ENCODE results near the gene PAIP2B. TPM values are rescaled to one million over a fixed set of nuclear protein-coding genes. Genes with fewer than 3 reads are reported as not detected.

PAIP2B gene
- total RNA-seq, 1 experiment from 2014 or later: 1.4 TPM

DNA sequence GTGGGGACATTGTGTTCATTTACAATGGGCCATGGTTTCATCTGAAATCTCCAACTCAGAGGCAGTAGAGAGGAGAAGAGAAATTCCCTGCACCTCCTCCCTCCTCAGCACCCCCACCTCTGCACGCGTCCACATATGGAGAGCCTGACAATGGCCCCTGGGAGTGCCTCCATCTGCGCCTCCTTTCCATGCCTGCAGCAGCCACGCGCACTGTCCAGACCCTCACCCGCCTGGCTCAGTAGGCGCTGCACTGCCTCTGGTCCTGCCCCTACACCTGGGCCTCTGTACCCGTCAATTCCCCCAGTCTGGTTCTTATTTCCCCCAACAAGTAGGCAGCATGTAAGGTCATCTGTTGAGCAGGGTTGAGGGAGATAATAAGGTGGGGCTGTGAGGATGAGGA is 72.6 kb downstream of the PAIP2B start:
- TF ChIP-seq, protein P1, sequence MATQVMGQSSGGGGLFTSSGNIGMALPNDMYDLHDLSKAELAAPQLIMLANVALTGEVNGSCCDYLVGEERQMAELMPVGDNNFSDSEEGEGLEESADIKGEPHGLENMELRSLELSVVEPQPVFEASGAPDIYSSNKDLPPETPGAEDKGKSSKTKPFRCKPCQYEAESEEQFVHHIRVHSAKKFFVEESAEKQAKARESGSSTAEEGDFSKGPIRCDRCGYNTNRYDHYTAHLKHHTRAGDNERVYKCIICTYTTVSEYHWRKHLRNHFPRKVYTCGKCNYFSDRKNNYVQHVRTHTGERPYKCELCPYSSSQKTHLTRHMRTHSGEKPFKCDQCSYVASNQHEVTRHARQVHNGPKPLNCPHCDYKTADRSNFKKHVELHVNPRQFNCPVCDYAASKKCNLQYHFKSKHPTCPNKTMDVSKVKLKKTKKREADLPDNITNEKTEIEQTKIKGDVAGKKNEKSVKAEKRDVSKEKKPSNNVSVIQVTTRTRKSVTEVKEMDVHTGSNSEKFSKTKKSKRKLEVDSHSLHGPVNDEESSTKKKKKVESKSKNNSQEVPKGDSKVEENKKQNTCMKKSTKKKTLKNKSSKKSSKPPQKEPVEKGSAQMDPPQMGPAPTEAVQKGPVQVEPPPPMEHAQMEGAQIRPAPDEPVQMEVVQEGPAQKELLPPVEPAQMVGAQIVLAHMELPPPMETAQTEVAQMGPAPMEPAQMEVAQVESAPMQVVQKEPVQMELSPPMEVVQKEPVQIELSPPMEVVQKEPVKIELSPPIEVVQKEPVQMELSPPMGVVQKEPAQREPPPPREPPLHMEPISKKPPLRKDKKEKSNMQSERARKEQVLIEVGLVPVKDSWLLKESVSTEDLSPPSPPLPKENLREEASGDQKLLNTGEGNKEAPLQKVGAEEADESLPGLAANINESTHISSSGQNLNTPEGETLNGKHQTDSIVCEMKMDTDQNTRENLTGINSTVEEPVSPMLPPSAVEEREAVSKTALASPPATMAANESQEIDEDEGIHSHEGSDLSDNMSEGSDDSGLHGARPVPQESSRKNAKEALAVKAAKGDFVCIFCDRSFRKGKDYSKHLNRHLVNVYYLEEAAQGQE (IDR thresholded peaks at IDR 0.05; ENCODE audit: insufficient read depth in 1 of 2, low read depth in 2 of 2, low read length in 1 of 2): no peak
- TF ChIP-seq, protein P2, sequence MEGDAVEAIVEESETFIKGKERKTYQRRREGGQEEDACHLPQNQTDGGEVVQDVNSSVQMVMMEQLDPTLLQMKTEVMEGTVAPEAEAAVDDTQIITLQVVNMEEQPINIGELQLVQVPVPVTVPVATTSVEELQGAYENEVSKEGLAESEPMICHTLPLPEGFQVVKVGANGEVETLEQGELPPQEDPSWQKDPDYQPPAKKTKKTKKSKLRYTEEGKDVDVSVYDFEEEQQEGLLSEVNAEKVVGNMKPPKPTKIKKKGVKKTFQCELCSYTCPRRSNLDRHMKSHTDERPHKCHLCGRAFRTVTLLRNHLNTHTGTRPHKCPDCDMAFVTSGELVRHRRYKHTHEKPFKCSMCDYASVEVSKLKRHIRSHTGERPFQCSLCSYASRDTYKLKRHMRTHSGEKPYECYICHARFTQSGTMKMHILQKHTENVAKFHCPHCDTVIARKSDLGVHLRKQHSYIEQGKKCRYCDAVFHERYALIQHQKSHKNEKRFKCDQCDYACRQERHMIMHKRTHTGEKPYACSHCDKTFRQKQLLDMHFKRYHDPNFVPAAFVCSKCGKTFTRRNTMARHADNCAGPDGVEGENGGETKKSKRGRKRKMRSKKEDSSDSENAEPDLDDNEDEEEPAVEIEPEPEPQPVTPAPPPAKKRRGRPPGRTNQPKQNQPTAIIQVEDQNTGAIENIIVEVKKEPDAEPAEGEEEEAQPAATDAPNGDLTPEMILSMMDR (IDR thresholded peaks at IDR 0.05): no peak
- TF ChIP-seq POLR2AphosphoS5 (IDR thresholded peaks at IDR 0.05; ENCODE audit: low read depth, low read length): no peak
- TF ChIP-seq SIN3A (IDR thresholded peaks at IDR 0.05; ENCODE audit: borderline replicate concordance, insufficient read depth, low read depth, low read length): no peak
- no peak for TF ChIP-seq TCF7L2 (IDR thresholded peaks at IDR 0.05; ENCODE audit: low read depth, low read length)
- H3K9me3 ChIP-seq (ENCODE audit: control insufficient read depth, insufficient read depth, low read depth, low read length): no peaks in the 10 kb centered on the region
- in situ Hi-C loops (cut with HindIII; ENCODE audit: low pct_unique_long_range_greater_than_20kb, low sequenced_read_pairs): no loop called here
- peaks cover 2% of the 10 kb centered on the region; the same call in 1 of the 2 replicates for H3K27me3 ChIP-seq (ENCODE audit: control insufficient read depth, insufficient read depth, low read length)
- CTCF ChIA-PET: no interaction called here
- DNase-seq (ENCODE audit: low read depth, low spot score) (no peak), ATAC-seq (no peak)
- BruUV-seq (replicated peaks): no TSS peak
- H3K4me3 ChIP-seq (ENCODE audit: low read depth in 2 of 2, low read length in 2 of 2): no peak overlapping the region
- POLR2A ChIA-PET: no interaction called here
- peaks cover 4% of the 10 kb centered on the region for H3K36me3 ChIP-seq (ENCODE audit: control insufficient read depth, insufficient read depth, low read length)
- intact Hi-C loops (cut with micrococcal nuclease; ENCODE audit: unreplicated experiment): no loop called here
- H3K27ac ChIP-seq (ENCODE audit: low read length): no peak overlapping the region
- no peaks in the 10 kb centered on the region for H3K4me1 ChIP-seq (ENCODE audit: control insufficient read depth, insufficient read depth, low read length)

DNA sequence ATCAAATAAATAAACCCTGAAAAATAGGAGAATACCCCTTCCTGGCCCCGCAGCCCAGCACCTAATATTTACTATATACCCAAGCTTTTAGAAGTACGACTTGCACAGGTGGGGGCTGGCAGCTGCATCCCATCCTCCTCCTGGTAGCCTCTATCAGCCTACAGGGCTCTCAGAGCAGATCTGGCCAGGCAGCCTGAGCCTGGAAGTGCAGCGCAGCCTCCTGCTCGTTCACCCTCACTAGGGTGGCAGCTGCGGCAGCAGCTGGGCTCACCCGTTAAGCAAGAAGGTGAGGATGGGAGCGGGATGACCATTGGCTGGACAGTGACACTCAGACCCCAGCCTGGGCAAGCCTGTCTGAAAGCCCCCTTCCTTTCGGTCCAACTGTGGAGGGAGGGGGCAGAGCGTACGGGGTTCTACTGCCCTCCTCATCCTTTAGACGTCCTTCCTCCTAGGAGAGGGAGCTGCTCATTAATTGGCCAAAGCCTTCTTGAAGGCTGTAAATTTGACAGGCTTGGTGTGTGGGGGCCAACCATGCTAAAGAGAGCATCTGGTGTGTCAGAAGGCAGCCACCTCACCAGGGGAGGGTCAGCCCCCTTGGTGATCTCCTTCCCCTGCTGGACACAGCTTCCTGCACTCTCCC is 73.2 kb downstream of the PAIP2B start:
- ChIA-PET CTCF (no interaction called here), POLR2A (no interaction called here)
- BruUV-seq (replicated peaks): no TSS peak
- Histone ChIP-seq H3K4me3 (ENCODE audit: low read depth in 2 of 2, low read length in 2 of 2) (no peak overlapping the region), H3K36me3 (ENCODE audit: control insufficient read depth, insufficient read depth, low read length) (peaks cover 4% of the 10 kb centered on the region), H3K9me3 (ENCODE audit: control insufficient read depth, insufficient read depth, low read depth, low read length) (no peaks in the 10 kb centered on the region), H3K4me1 (ENCODE audit: control insufficient read depth, insufficient read depth, low read length) (no peaks in the 10 kb centered on the region), H3K27me3 (ENCODE audit: control insufficient read depth, insufficient read depth, low read length) (peaks cover 2% of the 10 kb centered on the region; the same call in 1 of the 2 replicates), H3K27ac (ENCODE audit: low read length) (no peak overlapping the region)
- TF ChIP-seq SIN3A (IDR thresholded peaks at IDR 0.05; ENCODE audit: borderline replicate concordance, insufficient read depth, low read depth, low read length): no peak
- TF ChIP-seq, protein P1 (IDR thresholded peaks at IDR 0.05; ENCODE audit: insufficient read depth in 1 of 2, low read depth in 2 of 2, low read length in 1 of 2): no peak
- TF ChIP-seq, protein P2 (IDR thresholded peaks at IDR 0.05): no peak
- TF ChIP-seq POLR2AphosphoS5 (IDR thresholded peaks at IDR 0.05; ENCODE audit: low read depth, low read length): no peak
- TF ChIP-seq TCF7L2 (IDR thresholded peaks at IDR 0.05; ENCODE audit: low read depth, low read length): no peak
- intact Hi-C loops (cut with micrococcal nuclease; ENCODE audit: unreplicated experiment) (no loop called here), in situ Hi-C loops (cut with HindIII; ENCODE audit: low pct_unique_long_range_greater_than_20kb, low sequenced_read_pairs) (no loop called here)
- ATAC-seq (no peak), DNase-seq (ENCODE audit: low read depth, low spot score) (no peak)

Measured in Panc1 (cell line).